ENCODE results near the gene CRABP1.
"Not testable (repeated sequence)": the region's sequence is repeated elsewhere in the genome, so short reads cannot be mapped to it uniquely, and the experiment has no call there.

CRABP1 gene

GRCh38 chr15:78380143-78380542, 40.0 kb downstream of the CRABP1 start:
- not testable (repeated sequence) for DNase-seq

GRCh38 chr15:78382114-78382880, 42.1 kb downstream of the CRABP1 start:
- DNase-seq, result no peak

- DNase-seq, result no peak
Measured at GRCh38 chr15:78384651-78385050, 44.5 kb downstream of the CRABP1 start.

- no peak for DNase-seq
Measured at GRCh38 chr15:78387246-78388037, 47.3 kb downstream of the CRABP1 start.

GRCh38 chr15:78388865-78389264, 48.7 kb downstream of the CRABP1 start:
- no peak for DNase-seq

- DNase-seq, result no peak
Measured at GRCh38 chr15:78389322-78389721, 49.2 kb downstream of the CRABP1 start.

- DNase-seq, result no peak
Measured at GRCh38 chr15:78389738-78390137, 49.6 kb downstream of the CRABP1 start.

GRCh38 chr15:78390242-78390641, 50.1 kb downstream of the CRABP1 start:
- DNase-seq, result no peak

- DNase-seq, result no peak
Measured at GRCh38 chr15:78390826-78391225, 50.7 kb downstream of the CRABP1 start.

- DNase-seq, result no peak
Measured at GRCh38 chr15:78391781-78392180, 51.6 kb downstream of the CRABP1 start.

GRCh38 chr15:78392430-78392829, 52.3 kb downstream of the CRABP1 start:
- no peak for DNase-seq

- no peak for DNase-seq
Measured at GRCh38 chr15:78393137-78393536, 53.0 kb downstream of the CRABP1 start.

GRCh38 chr15:78394026-78394425, 53.9 kb downstream of the CRABP1 start:
- no peak for DNase-seq

GRCh38 chr15:78394981-78395616, 54.9 kb downstream of the CRABP1 start:
- DNase-seq, result no peak

- no peak for DNase-seq
Measured at GRCh38 chr15:78396186-78396814, 56.1 kb downstream of the CRABP1 start.

GRCh38 chr15:78396976-78397375, 56.8 kb downstream of the CRABP1 start:
- DNase-seq, result no peak

GRCh38 chr15:78397382-78397781, 57.2 kb downstream of the CRABP1 start:
- DNase-seq, result no peak
